IPS DF 6.9 (cell line): ENCODE measurements around the gene BMP2K.

Experiments
- DNase-seq: peaks from one replicate; pipeline ENCODE4 v3.0.0-alpha.2; 2013; ENCODE audit warnings: low read depth, low spot score
- H3K27ac ChIP-seq: one replicate; pipeline ENCODE4 v1.5.1; 2013; ENCODE audit warnings: low read length, control low read depth
- H3K27me3 ChIP-seq: 2 replicates; pipeline ENCODE4 v1.6.1; 2013; ENCODE audit warnings: mild to moderate bottlenecking, low read length; ENCODE audit not compliant: control insufficient read depth, insufficient read depth
- H3K36me3 ChIP-seq: 2 replicates; pipeline ENCODE4 v1.6.1; 2013; ENCODE audit warnings: low read length; ENCODE audit not compliant: control insufficient read depth, insufficient read depth
- H3K4me1 ChIP-seq: 2 replicates; pipeline ENCODE4 v1.6.1; 2013; ENCODE audit warnings: low read length; ENCODE audit not compliant: control insufficient read depth, insufficient read depth
- H3K4me3 ChIP-seq: 2 replicates; pipeline ENCODE4 v1.5.1; 2013; ENCODE audit warnings: mild to moderate bottlenecking, low read length
- H3K9me3 ChIP-seq: 2 replicates; pipeline ENCODE4 v1.6.1; 2013; ENCODE audit warnings: low read length, inconsistent platforms; ENCODE audit not compliant: control insufficient read depth, insufficient read depth
- WGBS: extraction: QIAGEN DNeasy Blood & Tissue Kit; methylation state at CpG from one replicate; pipeline ENCODE4 v1.1.7; 2013; ENCODE audit warnings: mixed read lengths, missing lambda C conversion rate; ENCODE audit not compliant: insufficient read length, insufficient coverage; 5-methylcytosine and 5-hydroxymethylcytosine counted together

BMP2K gene

GRCh38 chr4:78949735-78950134 lies 173.6 kb downstream of the BMP2K start:
- Histone ChIP-seq H3K4me1 (no peaks in the 10 kb centered on the region), H3K27me3 (no peaks in the 10 kb centered on the region), H3K36me3 (no peaks in the 10 kb centered on the region), H3K9me3 (no peaks in the 10 kb centered on the region), H3K4me3 (no peak overlapping the region), H3K27ac (no peak overlapping the region)
- WGBS: no CpG with 5 or more reads among the region's 1 CpG
- DNase-seq: no peak

- no peak overlapping the region for H3K27ac ChIP-seq
- no peaks in the 10 kb centered on the region for H3K9me3 ChIP-seq
- no peak for DNase-seq
- no peak overlapping the region for H3K4me3 ChIP-seq
- H3K36me3 ChIP-seq: no peaks in the 10 kb centered on the region
- WGBS: no CpG with 5 or more reads among the region's 3 CpGs
- no peaks in the 10 kb centered on the region for H3K27me3 ChIP-seq
- no peaks in the 10 kb centered on the region for H3K4me1 ChIP-seq
Observed at GRCh38 chr4:78951862-78952472, 175.8 kb downstream of the BMP2K start.

GRCh38 chr4:78953231-78953630 lies 177.1 kb downstream of the BMP2K start:
- Histone ChIP-seq H3K4me3 (no peak overlapping the region), H3K27ac (no peak overlapping the region), H3K4me1 (no peaks in the 10 kb centered on the region), H3K36me3 (no peaks in the 10 kb centered on the region), H3K27me3 (no peaks in the 10 kb centered on the region), H3K9me3 (no peaks in the 10 kb centered on the region)
- no CpG with 5 or more reads among the region's 5 CpGs for WGBS
- no peak for DNase-seq

- Histone ChIP-seq H3K27me3 (no peaks in the 10 kb centered on the region), H3K4me1 (no peaks in the 10 kb centered on the region), H3K4me3 (no peak overlapping the region), H3K9me3 (no peaks in the 10 kb centered on the region), H3K27ac (no peak overlapping the region), H3K36me3 (no peaks in the 10 kb centered on the region)
- WGBS: no CpG with 5 or more reads among the region's 11 CpGs
- no peak for DNase-seq
Observed at GRCh38 chr4:78953769-78954666, 177.9 kb downstream of the BMP2K start.

- Histone ChIP-seq H3K36me3 (no peaks in the 10 kb centered on the region), H3K4me3 (no peak overlapping the region), H3K9me3 (no peaks in the 10 kb centered on the region), H3K27ac (no peak overlapping the region), H3K27me3 (no peaks in the 10 kb centered on the region), H3K4me1 (no peaks in the 10 kb centered on the region)
- WGBS: no CpG with 5 or more reads among the region's 5 CpGs
- no peak for DNase-seq
Observed at GRCh38 chr4:78956975-78957374, 180.8 kb downstream of the BMP2K start.

- H3K27ac ChIP-seq: no peak overlapping the region
- no CpG with 5 or more reads among the region's 3 CpGs for WGBS
- DNase-seq: no peak
- H3K27me3 ChIP-seq: no peaks in the 10 kb centered on the region
- H3K9me3 ChIP-seq: no peaks in the 10 kb centered on the region
- H3K36me3 ChIP-seq: no peaks in the 10 kb centered on the region
- H3K4me3 ChIP-seq: no peak overlapping the region
- no peaks in the 10 kb centered on the region for H3K4me1 ChIP-seq
Observed at GRCh38 chr4:78960926-78961325, 184.8 kb downstream of the BMP2K start.
